Activated T-cell treated with anti-CD3 and anti-CD28 coated beads, Interleukin-2, amount 50 U/mL, for 72 hours (primary cell): Measurements from ENCODE around the gene UFD1. TPM values are rescaled to one million over a fixed set of nuclear protein-coding genes. Genes with fewer than 3 reads are reported as not detected.

Experiments
- ATAC-seq, 2 donors: fragments of 150-1000 bp; cut with Tn5 transposase; replicated peaks in 1 of 2; 2 replicates each; pipeline ENCODE4 v1.10.0; 2021; ENCODE audit warnings: moderate library complexity in 2 of 2, mild to moderate bottlenecking in 1 of 2
- DNase-seq, 2 donors: peaks; one replicate each; pipeline ENCODE4 v3.0.0; 2021 to 2022; ENCODE audit warnings: mixed read lengths in 1 of 2
- H3K27ac Mint-ChIP-seq: one replicate; pipeline ENCODE4 v1.8.0; 2022; ENCODE audit warnings: mild to moderate bottlenecking, moderate library complexity, mixed read lengths
- H3K27me3 Mint-ChIP-seq: one replicate; pipeline ENCODE4 v1.8.0; 2022; ENCODE audit warnings: low read depth, mixed read lengths
- H3K36me3 Mint-ChIP-seq, 2 donors: one replicate each; pipeline ENCODE4 v1.8.0; 2022; ENCODE audit warnings: mixed read lengths in 2 of 2, mild to moderate bottlenecking in 1 of 2; ENCODE audit not compliant: insufficient read depth in 2 of 2
- H3K4me1 Mint-ChIP-seq: one replicate; pipeline ENCODE4 v1.8.0; 2022; ENCODE audit warnings: low read depth, mixed read lengths
- H3K4me3 Mint-ChIP-seq, 2 donors: one replicate each; pipeline ENCODE4 v1.8.0; 2022; ENCODE audit warnings: mild to moderate bottlenecking in 2 of 2, mixed read lengths in 2 of 2, moderate library complexity in 2 of 2
- H3K9me3 Mint-ChIP-seq, 2 donors: one replicate each; pipeline ENCODE4 v1.8.0; 2022; ENCODE audit warnings: mixed read lengths in 2 of 2
- total RNA-seq, 2 donors: library from RNA; stranded (reverse); gene quantifications; one replicate each; pipeline ENCODE4 v1.2.3, GENCODE V29; 2022

Gene UFD1
- total RNA-seq, 2 donors from 2014 or later: 68.3 to 78.6 TPM

DNA sequence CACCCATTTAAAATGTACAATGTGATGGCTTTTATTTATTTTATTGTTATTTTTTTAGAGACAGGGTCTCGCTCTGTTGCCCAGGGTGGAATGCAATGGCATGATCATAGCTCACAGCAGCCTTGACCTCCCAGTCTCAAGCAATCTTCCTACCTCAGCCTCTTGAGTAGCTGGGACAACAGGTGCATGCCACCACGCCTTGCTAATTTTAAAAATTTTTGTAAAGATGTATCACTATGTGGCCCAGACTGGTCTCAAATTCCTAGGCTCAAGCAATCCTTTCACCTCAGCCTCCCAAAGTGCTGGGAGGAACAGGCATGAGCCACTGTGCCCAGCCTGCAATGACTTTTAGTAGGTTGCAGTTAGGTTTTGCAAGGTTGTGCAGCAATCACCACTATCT, 30.9 kb upstream of the UFD1 start:
- Mint-ChIP-seq H3K27ac (no peak overlapping the region), H3K4me3 (no peak overlapping the region), H3K36me3 (peaks cover 24 to 59% of the 10 kb centered on the region in 2 donors), H3K27me3 (no peaks in the 10 kb centered on the region), H3K4me1 (peaks cover 3% of the 10 kb centered on the region), H3K9me3 (peaks cover 0 to 2% of the 10 kb centered on the region in 2 donors)
- DNase-seq (no peak), ATAC-seq (no peak)

DNA sequence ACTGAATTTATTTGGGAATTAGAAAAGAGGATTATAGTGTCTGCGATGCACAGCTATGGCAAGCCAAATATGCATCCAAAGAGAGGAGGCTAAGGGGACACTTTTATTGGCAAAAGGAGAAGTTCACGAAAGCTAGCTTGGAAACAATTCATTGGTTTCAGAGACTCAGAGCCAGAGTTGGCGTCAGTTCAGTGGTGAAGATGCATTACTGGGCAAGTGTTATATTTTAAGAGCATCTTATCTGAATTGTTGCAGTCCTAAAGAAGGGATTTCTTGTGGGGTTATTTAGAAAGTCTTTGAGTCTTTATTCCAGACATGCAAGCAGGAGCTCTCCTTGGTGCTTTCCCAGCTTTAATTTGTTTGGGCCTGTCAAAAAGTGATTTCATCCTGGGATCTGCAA, 30.2 kb upstream of the UFD1 start:
- no peak for DNase-seq
- H3K4me3 Mint-ChIP-seq: no peak overlapping the region
- H3K36me3 Mint-ChIP-seq: peaks cover 24 to 54% of the 10 kb centered on the region in 2 donors
- peaks cover 10% of the 10 kb centered on the region for H3K4me1 Mint-ChIP-seq
- H3K27me3 Mint-ChIP-seq: no peaks in the 10 kb centered on the region
- no peak for ATAC-seq
- H3K27ac Mint-ChIP-seq: no peak overlapping the region
- peaks cover 0 to 2% of the 10 kb centered on the region in 2 donors for H3K9me3 Mint-ChIP-seq

DNA sequence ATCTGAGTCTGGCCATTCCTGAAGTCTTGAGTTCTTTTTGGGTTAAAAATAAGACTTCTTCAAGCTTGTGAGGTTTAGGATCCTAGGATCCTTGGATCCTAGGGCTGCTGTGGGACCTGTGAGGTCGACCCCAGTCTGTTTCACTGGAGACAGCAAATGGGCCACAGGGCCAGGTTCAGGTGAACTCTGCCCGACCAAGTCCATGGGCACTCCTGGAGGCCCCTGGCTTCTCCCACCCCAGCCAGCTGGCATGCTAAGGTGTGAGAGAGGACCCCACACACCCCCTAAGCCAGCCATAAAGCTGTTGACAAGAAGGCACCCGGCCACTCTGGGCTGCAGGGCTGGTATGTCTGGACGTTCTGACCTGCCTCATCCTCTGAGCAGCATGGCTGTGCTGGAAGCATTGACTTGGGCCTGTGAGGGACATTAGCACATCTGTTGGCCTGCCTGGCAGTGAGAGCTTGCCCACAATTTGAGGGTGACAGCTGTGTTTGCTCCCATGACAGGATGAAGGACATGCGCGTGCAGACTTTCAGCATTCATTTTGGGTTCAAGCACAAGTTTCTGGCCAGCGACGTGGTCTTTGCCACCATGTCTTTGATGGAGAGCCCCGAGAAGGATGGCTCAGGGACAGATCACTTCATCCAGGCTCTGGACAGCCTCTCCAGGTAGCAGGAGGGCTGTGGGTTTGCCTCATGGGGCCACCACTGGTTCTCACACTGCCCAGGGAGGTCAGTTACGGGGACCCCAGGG, 29.2 kb upstream of the UFD1 start:
- Mint-ChIP-seq H3K36me3 (peaks cover 16 to 44% of the 10 kb centered on the region in 2 donors), H3K27me3 (no peaks in the 10 kb centered on the region), H3K27ac (no peak overlapping the region), H3K4me3 (no peak overlapping the region), H3K4me1 (peaks cover 16% of the 10 kb centered on the region), H3K9me3 (no peaks in the 10 kb centered on the region)
- peak in 1 of 2 donors; percentile 7 for ATAC-seq
- DNase-seq: no peak

DNA sequence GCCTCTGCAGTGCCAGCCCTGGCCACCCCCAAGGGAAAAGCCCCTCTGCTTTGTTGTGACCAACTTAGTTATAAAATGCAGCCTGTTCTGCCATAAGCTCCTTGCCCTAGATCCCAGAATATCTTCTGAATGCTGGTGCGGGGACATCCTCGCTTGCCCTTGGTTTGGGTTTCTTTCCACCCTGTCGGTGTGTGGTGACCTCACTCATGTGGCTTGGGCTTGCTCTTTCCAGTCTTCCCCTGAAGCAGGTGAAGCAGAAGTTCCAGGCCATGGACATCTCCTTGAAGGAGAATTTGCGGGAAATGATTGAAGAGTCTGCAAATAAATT, 28.5 kb upstream of the UFD1 start:
- Mint-ChIP-seq H3K36me3 (peaks cover 16 to 39% of the 10 kb centered on the region in 2 donors), H3K9me3 (no peaks in the 10 kb centered on the region), H3K4me1 (peaks cover 16% of the 10 kb centered on the region), H3K4me3 (no peak overlapping the region), H3K27ac (no peak overlapping the region), H3K27me3 (no peaks in the 10 kb centered on the region)
- no peak for ATAC-seq
- no peak for DNase-seq

DNA sequence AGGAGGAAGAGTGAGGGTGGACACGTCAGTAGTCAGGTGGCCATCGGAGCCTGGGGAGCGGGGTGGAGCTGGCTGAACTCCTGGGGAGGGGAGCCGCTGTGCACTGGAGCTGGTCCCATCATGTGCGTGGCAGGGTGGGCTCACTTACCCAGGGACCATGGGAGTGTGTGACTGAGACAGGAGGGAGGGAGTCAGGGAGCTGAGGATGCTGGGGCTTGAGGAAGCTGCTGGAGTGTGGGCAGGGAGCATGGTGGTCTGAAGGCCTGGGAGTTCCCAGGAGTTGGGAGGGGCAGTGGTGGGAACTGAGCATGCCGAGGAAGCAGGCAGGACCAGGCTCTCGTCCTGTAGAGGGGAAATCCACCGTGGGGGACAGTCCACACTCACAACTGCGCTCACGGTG, 27.2 kb upstream of the UFD1 start:
- Mint-ChIP-seq H3K4me1 (peaks cover 16% of the 10 kb centered on the region), H3K27me3 (no peaks in the 10 kb centered on the region), H3K4me3 (no peak overlapping the region), H3K27ac (no peak overlapping the region), H3K9me3 (no peaks in the 10 kb centered on the region), H3K36me3 (peaks cover 11 to 31% of the 10 kb centered on the region in 2 donors)
- no peak for DNase-seq
- no peak for ATAC-seq

DNA sequence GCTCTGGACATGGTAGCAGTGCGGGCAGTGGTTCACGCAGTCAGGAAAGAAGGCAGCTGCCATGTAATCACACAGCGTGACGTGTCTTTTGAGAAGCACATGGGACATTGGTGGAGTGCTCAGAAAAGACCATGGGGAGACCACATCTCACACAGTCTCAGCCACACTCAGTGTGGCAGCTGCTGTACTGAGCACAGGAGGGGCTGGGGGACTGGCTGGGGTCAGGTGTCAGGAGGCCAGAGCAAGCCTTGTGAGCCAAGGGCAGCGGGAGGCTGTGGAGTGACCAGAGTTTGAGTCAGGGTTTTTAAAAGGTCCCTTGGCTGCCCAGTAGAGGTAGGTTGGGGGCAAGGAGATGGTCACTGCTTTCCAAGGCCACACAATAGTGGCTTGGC, 26.7 kb upstream of the UFD1 start:
- Mint-ChIP-seq H3K4me1 (peaks cover 16% of the 10 kb centered on the region), H3K36me3 (peaks cover 11 to 26% of the 10 kb centered on the region in 2 donors), H3K27ac (no peak overlapping the region), H3K4me3 (no peak overlapping the region), H3K9me3 (no peaks in the 10 kb centered on the region), H3K27me3 (no peaks in the 10 kb centered on the region)
- DNase-seq (no peak), ATAC-seq (no peak)

DNA sequence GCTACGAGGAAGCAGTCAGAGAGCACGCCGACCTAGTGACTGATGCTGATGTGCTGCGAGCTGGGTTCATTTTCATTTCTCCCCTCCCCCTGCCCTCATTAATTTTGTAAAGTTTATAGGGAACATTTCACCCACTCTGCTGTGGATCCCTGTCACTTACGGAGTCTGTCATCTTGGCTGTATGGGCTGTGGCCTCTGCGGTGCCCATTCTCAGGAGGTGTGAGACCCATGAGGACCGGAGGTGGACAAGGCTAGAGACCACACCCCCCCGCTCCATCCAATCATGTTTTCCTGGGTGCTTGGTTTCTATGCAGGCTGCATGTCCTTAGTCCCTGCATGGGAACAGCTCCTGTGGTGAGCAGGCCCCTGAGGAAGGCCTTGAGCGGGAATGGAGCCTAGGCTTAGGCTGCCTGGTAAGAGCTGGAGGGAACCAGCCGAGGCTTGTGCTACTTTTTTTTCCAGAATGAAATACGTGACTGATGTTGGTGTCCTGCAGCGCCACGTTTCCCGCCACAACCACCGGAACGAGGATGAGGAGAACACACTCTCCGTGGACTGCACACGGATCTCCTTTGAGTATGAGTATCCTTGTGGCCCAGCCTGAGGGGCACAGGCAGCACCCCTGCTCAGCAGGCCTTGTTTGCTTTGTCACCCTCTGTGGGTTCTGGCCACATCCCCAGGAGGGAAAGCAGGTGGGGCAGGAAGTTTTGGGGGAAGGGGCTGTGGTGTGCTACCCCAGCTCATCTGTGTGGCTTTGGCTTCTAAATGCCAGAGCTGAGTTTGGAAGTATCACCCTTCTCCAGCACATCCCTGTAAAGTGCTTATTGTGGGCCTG, 26.1 kb upstream of the UFD1 start:
- Mint-ChIP-seq H3K4me1 (peaks cover 16% of the 10 kb centered on the region), H3K36me3 (peaks cover 11 to 24% of the 10 kb centered on the region in 2 donors), H3K27me3 (no peaks in the 10 kb centered on the region), H3K9me3 (no peaks in the 10 kb centered on the region), H3K4me3 (no peak overlapping the region), H3K27ac (no peak overlapping the region)
- DNase-seq (no peak), ATAC-seq (peak in 1 of 2 donors; percentile 9)

DNA sequence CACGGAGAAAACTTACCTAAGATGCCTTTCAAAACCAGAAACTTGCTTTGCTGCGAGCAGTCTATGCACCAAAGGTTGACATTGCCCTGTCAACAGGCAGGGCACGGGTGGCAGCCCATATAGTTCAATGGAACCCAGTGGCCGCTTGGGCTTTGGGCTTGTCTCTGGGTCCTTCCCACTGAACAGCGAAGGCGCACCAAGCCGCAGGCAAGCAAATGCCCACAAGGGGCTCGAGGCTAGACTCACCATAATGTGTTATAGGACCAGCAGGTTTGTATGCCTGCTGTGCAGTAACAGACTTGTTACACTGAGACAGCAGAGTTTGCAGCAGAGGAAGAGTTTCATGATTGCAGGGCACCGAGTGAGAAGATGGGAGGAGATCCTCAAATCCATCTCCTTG, 24.9 kb upstream of the UFD1 start:
- H3K4me1 Mint-ChIP-seq: peaks cover 16% of the 10 kb centered on the region
- H3K36me3 Mint-ChIP-seq: peaks cover 6 to 17% of the 10 kb centered on the region in 2 donors
- no peaks in the 10 kb centered on the region for H3K9me3 Mint-ChIP-seq
- ATAC-seq (no peak), DNase-seq (no peak)
- H3K27ac Mint-ChIP-seq: no peak overlapping the region
- H3K27me3 Mint-ChIP-seq: no peaks in the 10 kb centered on the region
- H3K4me3 Mint-ChIP-seq: no peak overlapping the region

DNA sequence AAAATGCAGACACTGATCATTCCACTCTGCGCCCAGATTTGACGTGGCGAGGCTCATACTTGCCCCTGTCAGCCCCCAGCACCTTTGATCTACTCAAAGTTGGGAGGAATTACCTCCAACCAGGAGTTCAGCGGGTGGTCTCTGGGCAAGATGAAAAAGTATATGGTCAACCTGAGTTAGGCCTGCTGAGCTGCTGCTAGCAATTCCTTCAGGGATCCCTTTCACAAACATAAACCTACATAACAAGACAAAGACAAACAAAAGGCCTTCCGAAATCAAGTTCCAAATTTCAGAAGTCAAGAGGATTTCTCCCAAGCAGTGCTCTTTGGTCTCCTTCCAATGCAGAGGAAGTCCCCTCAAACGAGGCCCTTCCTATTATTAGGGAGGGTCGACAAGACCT, 24.4 kb upstream of the UFD1 start:
- Mint-ChIP-seq H3K4me3 (no peak overlapping the region), H3K27ac (no peak overlapping the region), H3K27me3 (no peaks in the 10 kb centered on the region), H3K9me3 (no peaks in the 10 kb centered on the region), H3K36me3 (peaks cover 6 to 16% of the 10 kb centered on the region in 2 donors), H3K4me1 (peaks cover 16% of the 10 kb centered on the region)
- DNase-seq (no peak), ATAC-seq (no peak)

DNA sequence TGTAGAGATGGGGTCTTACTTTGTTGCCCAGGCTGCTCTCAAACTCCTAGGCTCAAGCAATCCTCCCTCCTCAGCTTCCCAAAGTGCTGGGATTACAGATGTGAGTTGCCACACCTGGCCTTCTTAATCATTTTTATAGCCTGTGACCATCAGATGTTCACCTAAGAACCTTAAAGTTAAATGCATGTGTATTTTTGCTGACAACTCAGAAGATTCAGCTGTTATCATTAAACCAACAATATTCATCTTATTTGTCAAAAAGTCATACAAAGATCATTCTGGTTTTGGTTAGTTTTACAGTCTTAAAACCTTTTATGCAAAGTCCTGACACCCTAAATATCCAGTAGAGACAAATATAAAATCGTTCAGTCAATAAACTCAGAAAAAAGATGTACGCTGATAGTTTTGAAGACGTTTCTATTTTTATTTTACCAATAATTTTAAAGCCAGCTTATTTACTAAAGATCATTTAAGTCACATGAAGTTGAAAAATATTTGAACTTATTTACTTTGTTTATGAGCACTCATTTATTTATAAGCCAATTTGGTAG, 23.0 kb upstream of the UFD1 start:
- peaks cover 6 to 19% of the 10 kb centered on the region in 2 donors for H3K36me3 Mint-ChIP-seq
- H3K27ac Mint-ChIP-seq: no peak overlapping the region
- H3K27me3 Mint-ChIP-seq: no peaks in the 10 kb centered on the region
- H3K4me1 Mint-ChIP-seq: peaks cover 16% of the 10 kb centered on the region
- no peaks in the 10 kb centered on the region for H3K9me3 Mint-ChIP-seq
- DNase-seq (no peak), ATAC-seq (no peak)
- no peak overlapping the region for H3K4me3 Mint-ChIP-seq

DNA sequence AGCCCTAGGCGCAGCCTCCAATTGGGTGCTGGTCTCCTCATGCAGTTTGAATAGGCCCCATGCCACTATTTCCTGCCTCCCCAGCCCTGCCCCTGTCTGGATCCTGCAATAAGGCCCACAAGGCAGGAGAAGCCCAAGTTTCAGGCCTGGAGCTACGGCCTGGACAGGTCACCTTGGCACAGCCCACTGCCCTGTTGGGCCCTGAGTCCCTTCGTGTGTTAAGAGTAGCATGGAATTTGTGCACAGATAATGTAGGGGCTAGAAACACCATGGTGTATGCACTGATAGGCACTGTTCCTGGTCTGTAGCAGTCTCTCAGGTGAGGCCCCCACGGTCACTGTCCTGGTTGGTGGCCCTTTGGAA, 20.9 kb upstream of the UFD1 start:
- ATAC-seq (no peak), DNase-seq (no peak)
- H3K4me3 Mint-ChIP-seq: no peak overlapping the region
- peaks cover 3 to 20% of the 10 kb centered on the region in 2 donors for H3K36me3 Mint-ChIP-seq
- H3K4me1 Mint-ChIP-seq: peaks cover 13% of the 10 kb centered on the region
- H3K27ac Mint-ChIP-seq: no peak overlapping the region
- H3K27me3 Mint-ChIP-seq: no peaks in the 10 kb centered on the region
- H3K9me3 Mint-ChIP-seq: no peaks in the 10 kb centered on the region

DNA sequence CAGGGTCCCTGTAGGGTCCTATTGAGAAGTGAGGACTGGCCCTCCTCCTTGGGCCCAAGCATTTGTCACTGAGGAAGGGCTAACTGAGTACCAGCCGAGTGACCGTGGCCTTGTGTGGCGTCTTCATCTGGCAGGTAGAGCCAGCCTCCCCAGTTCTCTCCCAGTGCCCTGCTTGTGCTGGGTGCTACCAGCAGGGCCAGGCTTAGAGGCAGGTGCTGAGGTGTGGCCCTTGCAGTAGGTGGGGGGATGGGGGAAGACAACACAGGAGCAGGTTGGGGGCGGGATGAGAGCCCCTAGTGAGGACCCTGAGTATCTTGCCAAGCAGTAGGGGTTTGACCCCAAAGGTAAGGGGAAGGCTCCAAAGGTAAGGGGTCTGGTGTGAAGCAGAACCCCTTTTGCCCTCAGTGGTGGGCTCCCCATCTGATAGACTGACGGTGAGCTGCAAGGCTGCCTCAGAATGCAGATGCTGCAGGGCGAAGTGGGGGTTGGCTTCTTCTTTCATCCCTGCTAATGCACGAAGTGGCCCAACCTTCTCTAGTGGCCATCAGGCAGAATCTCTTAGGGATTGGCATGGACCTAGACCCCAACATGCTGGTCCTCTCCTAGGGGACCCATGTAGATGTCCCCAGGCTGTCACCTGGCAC, 20.4 kb upstream of the UFD1 start:
- H3K4me3 Mint-ChIP-seq: no peak overlapping the region
- no peak for ATAC-seq
- H3K9me3 Mint-ChIP-seq: no peaks in the 10 kb centered on the region
- peaks cover 8% of the 10 kb centered on the region for H3K4me1 Mint-ChIP-seq
- DNase-seq: no peak
- no peaks in the 10 kb centered on the region for H3K27me3 Mint-ChIP-seq
- no peak overlapping the region for H3K27ac Mint-ChIP-seq
- peaks cover 3 to 25% of the 10 kb centered on the region in 2 donors for H3K36me3 Mint-ChIP-seq

DNA sequence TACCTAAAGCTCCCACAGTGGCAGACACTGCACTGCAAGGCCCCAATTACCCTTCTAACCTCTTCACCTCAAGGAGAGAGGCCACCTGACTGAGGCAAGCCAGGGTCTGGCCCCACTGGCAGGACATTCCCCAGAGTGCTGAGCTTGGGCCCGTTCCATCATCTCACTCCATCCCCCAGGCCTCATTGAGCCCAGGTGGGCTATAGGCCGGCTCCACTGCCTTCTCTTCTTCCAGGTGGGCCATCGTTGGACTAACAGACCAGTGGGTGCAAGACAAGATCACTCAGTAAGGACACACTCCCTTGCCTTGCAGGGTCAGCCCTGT, 19.8 kb upstream of the UFD1 start:
- Mint-ChIP-seq H3K4me1 (peaks cover 2% of the 10 kb centered on the region), H3K36me3 (peaks cover 3 to 28% of the 10 kb centered on the region in 2 donors), H3K27me3 (no peaks in the 10 kb centered on the region), H3K9me3 (no peaks in the 10 kb centered on the region), H3K27ac (no peak overlapping the region), H3K4me3 (no peak overlapping the region)
- ATAC-seq (no peak), DNase-seq (no peak)
